Right atrium auricular region (tissue), 2 donors: ENCODE data around the gene WDR35. TPM values are rescaled to one million over a fixed set of nuclear protein-coding genes. Genes with fewer than 3 reads are reported as not detected.
"Not testable (repeated sequence)": the region's sequence is repeated elsewhere in the genome, so short reads cannot be mapped to it uniquely, and the experiment has no call there.

Source experiments
- DNase-seq: peaks from one replicate; pipeline ENCODE4 v3.0.0-alpha.2; 2019; ENCODE audit warnings: low spot score
- H3K27ac ChIP-seq, 2 donors: fragments of 200-600 bp; sonication (generic); 1 replicate in 1 of 2; 2 replicates in 1 of 2; pipeline ENCODE4 v1.5.1; 2016 to 2019
- H3K27me3 ChIP-seq, 2 donors: fragments of 200-600 bp; sonication (generic); one replicate each; pipeline versions ENCODE4 v1.5.1 to v1.6.0; 2017 to 2019
- H3K36me3 ChIP-seq: fragments of 200-600 bp; sonication (generic); one replicate; pipeline ENCODE4 v1.5.1; 2016
- H3K4me1 ChIP-seq, 2 donors: fragments of 200-600 bp; sonication (generic); one replicate each; pipeline versions ENCODE4 v1.5.1 to v1.6.0; 2017 to 2019
- H3K4me3 ChIP-seq, 2 donors: fragments of 200-600 bp; sonication (generic); 1 replicate in 1 of 2; 2 replicates in 1 of 2; pipeline ENCODE4 v1.5.1; 2017 to 2019; ENCODE audit warnings: mild to moderate bottlenecking in 1 of 2, moderate library complexity in 1 of 2
- H3K9me3 ChIP-seq, 2 donors: fragments of 200-600 bp; sonication (generic); one replicate each; pipeline ENCODE4 v1.5.1; 2019
- total RNA-seq, 2 donors: library from RNA; depleted of rRNA; stranded (reverse); fragments of >200 nt; gene quantifications; one replicate each; pipeline ENCODE4 v1.1.0, GENCODE V29; 2016
- TF ChIP-seq, protein P1 (sequence below), 2 donors: fragments of 200-600 bp; sonication (generic); IDR thresholded peaks; one replicate each; pipeline ENCODE4 v1.5.1; 2019; ENCODE audit warnings: antibody characterized with exemption in 2 of 2

WDR35 gene
- total RNA-seq, 2 donors from 2014 or later = 4.1 to 5.0 TPM

DNA sequence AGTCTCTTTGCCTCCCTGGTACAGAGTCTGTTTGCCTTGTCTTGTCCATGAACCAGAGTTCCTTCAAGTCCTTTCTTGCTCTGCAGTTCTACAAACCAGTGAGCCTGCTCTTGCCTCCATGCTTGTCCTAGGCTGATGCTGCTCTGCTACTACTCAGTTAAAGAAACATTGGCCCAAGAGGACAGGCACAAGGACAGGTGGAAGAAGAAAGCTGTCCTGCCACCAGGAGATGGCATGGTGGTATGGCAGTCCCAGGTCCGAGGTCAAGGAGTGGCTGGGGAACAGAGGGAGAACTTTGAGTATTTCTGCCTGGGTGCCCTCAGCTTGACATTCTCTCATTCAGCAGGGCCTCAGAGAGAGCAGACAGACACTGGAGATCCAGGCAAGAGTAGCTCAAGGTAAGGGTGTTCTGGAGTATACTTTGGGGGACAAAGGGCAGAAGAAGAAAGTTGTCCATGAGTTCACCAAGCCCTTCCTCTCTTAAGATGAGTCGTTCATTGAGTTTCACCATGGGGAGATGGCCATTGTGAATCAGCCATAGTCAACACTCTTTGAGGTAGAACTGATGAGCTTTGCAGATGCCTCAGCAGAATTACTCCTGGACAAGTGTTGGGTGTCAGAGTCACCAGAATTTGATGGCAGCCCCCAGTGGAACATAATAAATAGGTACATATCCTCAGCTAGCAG, 108.5 kb downstream of the WDR35 start:
- TF ChIP-seq, protein P1, sequence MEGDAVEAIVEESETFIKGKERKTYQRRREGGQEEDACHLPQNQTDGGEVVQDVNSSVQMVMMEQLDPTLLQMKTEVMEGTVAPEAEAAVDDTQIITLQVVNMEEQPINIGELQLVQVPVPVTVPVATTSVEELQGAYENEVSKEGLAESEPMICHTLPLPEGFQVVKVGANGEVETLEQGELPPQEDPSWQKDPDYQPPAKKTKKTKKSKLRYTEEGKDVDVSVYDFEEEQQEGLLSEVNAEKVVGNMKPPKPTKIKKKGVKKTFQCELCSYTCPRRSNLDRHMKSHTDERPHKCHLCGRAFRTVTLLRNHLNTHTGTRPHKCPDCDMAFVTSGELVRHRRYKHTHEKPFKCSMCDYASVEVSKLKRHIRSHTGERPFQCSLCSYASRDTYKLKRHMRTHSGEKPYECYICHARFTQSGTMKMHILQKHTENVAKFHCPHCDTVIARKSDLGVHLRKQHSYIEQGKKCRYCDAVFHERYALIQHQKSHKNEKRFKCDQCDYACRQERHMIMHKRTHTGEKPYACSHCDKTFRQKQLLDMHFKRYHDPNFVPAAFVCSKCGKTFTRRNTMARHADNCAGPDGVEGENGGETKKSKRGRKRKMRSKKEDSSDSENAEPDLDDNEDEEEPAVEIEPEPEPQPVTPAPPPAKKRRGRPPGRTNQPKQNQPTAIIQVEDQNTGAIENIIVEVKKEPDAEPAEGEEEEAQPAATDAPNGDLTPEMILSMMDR (IDR thresholded peaks at IDR 0.05) = no peak
- no peak overlapping the region for H3K4me3 ChIP-seq

DNA sequence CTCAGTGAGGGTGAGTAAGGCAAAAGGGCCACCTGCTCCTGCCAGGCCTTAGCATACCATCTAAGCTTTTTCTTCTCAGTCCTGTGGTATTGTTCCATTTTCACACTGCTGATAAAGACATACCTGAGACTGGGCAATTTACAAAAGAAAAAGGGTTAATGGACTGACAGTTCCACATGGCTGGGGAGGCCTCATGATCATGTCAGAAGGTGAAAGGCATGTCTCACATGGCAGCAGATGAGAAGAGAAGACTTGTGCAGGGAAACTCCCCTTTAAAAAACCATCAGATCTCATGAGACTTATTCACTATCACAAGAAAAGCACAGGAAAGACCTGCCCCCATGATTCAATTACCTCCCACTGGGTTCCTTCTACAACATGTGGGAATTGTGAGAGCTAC, 109.7 kb downstream of the WDR35 start:
- not testable (repeated sequence) for H3K9me3 ChIP-seq, DNase-seq, H3K27me3 ChIP-seq, H3K36me3 ChIP-seq, H3K27ac ChIP-seq, H3K4me1 ChIP-seq, H3K4me3 ChIP-seq

More for the DNA sequence above, 108.5 kb downstream of the WDR35 start:
- Histone ChIP-seq H3K9me3 (no peaks in the 10 kb centered on the region), H3K27me3 (no peaks in the 10 kb centered on the region), H3K4me1 (no peaks in the 10 kb centered on the region), H3K36me3 (no peaks in the 10 kb centered on the region), H3K27ac (no peak overlapping the region)
- DNase-seq = peak; percentile 21

DNA sequence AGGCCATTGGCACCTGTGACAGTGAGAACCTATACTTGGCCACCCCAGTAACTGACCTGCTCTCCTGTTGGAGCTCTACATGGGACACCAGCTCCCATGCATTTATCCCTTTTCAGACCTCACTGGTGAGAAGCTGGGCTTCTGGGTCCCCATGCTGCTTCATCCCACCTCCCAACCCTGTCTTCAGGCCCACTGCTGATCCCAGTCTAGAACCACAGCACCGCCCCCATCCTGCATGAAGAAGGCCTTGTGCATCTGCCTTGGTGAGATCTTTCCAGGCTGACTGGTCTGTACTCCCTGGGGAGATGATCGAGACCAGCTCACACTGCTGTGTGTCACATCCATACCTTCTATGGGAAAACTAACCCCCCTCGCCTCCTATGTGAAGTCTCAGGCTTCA, 110.8 kb downstream of the WDR35 start:
- H3K36me3 ChIP-seq = no peaks in the 10 kb centered on the region
- H3K27ac ChIP-seq = no peak overlapping the region
- H3K4me3 ChIP-seq = no peak overlapping the region
- H3K9me3 ChIP-seq = no peaks in the 10 kb centered on the region
- DNase-seq = peak; percentile 47
- H3K27me3 ChIP-seq = no peaks in the 10 kb centered on the region
- TF ChIP-seq, protein P1 (IDR thresholded peaks at IDR 0.05) = no peak
- H3K4me1 ChIP-seq = no peaks in the 10 kb centered on the region

DNA sequence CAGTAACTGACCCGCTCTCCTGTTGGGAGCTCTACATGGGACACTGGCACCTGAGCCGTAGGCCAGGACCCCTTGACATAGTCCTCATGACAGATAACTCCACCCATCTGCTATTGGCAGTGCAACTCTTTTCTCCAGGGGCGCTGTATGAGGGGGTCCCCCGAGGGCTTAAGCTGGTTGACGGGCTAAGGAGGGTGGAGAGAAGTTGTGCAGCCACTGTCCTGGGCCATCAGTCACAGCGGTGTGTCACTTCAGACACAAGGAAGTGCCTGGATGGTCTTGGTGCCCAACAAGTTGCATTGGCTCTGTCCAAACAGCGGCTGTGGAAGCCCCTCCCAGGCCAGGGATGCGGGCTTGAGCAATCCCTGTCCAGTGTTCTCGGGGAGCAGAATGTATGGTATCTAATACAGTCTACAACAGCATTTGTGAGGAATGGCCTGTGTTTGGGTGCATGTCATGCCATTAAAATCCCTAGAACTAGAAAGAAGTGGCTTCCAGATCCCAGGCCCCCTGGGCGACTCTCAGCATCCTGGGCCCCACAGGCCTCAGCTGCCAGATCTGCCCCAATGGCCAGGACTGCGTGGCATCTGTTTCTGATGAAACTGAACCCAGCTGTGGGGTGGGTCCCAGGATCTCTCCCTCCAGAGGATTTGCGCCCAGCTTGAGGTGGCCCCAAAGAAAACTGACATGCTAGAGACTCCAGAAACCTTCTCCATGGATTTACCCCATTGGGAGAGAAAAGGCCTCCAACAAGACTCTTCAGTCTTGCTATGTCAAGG, 111.4 kb downstream of the WDR35 start:
- no peaks in the 10 kb centered on the region for H3K9me3 ChIP-seq
- TF ChIP-seq, protein P1 (IDR thresholded peaks at IDR 0.05) = no peak
- H3K4me3 ChIP-seq = no peak overlapping the region
- no peaks in the 10 kb centered on the region for H3K27me3 ChIP-seq
- no peaks in the 10 kb centered on the region for H3K36me3 ChIP-seq
- H3K4me1 ChIP-seq = no peaks in the 10 kb centered on the region
- DNase-seq = peak; percentile 47
- H3K27ac ChIP-seq = no peak overlapping the region

GRCh38 chr2:19876751-19877150, 113.2 kb downstream of the WDR35 start:
- TF ChIP-seq, protein P1 (IDR thresholded peaks at IDR 0.05) = no peak
- Histone ChIP-seq H3K36me3 (no peaks in the 10 kb centered on the region), H3K27ac (no peak overlapping the region), H3K27me3 (no peaks in the 10 kb centered on the region), H3K9me3 (no peaks in the 10 kb centered on the region), H3K4me3 (no peak overlapping the region), H3K4me1 (no peaks in the 10 kb centered on the region)
- DNase-seq = no peak

GRCh38 chr2:19875280-19875679, 114.6 kb downstream of the WDR35 start:
- H3K36me3 ChIP-seq = no peaks in the 10 kb centered on the region
- no peak overlapping the region for H3K27ac ChIP-seq
- H3K9me3 ChIP-seq = no peaks in the 10 kb centered on the region
- TF ChIP-seq, protein P1 (IDR thresholded peaks at IDR 0.05) = no peak
- DNase-seq = no peak
- no peaks in the 10 kb centered on the region for H3K27me3 ChIP-seq
- no peak overlapping the region for H3K4me3 ChIP-seq
- no peaks in the 10 kb centered on the region for H3K4me1 ChIP-seq
